Measurements from ENCODE around the gene VIT.

DNA sequence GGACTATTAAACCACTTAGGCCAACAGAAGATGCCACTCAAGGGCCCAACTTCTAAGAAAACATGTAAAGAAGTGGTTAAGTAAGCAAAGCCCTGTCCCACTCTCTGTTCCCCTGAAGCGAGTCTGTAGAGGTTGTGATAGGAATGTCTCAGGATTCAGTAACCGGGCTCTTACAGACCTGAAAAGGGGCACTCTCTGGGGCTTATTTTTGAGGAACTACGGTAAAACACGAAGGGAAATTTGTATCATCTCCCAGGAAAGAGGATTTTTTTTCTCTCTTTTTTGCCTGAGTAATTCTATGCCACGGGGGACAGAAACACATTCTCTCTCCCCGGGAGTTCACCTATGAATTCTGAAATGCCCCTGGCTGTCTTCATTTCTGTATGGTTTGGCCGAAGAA, 77.4 kb downstream of the VIT start:
- TF ChIP-seq, protein P1, sequence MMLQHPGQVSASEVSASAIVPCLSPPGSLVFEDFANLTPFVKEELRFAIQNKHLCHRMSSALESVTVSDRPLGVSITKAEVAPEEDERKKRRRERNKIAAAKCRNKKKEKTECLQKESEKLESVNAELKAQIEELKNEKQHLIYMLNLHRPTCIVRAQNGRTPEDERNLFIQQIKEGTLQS (IDR thresholded peaks at IDR 0.05): no peak
- no peak for TF ChIP-seq TAF1 (conservative IDR thresholded peaks at IDR 0.05)
- TF ChIP-seq, protein P2, sequence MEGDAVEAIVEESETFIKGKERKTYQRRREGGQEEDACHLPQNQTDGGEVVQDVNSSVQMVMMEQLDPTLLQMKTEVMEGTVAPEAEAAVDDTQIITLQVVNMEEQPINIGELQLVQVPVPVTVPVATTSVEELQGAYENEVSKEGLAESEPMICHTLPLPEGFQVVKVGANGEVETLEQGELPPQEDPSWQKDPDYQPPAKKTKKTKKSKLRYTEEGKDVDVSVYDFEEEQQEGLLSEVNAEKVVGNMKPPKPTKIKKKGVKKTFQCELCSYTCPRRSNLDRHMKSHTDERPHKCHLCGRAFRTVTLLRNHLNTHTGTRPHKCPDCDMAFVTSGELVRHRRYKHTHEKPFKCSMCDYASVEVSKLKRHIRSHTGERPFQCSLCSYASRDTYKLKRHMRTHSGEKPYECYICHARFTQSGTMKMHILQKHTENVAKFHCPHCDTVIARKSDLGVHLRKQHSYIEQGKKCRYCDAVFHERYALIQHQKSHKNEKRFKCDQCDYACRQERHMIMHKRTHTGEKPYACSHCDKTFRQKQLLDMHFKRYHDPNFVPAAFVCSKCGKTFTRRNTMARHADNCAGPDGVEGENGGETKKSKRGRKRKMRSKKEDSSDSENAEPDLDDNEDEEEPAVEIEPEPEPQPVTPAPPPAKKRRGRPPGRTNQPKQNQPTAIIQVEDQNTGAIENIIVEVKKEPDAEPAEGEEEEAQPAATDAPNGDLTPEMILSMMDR (IDR thresholded peaks at IDR 0.05; ENCODE audit: low read depth, low read length, missing input control): no peak
- TF ChIP-seq, protein P3, sequence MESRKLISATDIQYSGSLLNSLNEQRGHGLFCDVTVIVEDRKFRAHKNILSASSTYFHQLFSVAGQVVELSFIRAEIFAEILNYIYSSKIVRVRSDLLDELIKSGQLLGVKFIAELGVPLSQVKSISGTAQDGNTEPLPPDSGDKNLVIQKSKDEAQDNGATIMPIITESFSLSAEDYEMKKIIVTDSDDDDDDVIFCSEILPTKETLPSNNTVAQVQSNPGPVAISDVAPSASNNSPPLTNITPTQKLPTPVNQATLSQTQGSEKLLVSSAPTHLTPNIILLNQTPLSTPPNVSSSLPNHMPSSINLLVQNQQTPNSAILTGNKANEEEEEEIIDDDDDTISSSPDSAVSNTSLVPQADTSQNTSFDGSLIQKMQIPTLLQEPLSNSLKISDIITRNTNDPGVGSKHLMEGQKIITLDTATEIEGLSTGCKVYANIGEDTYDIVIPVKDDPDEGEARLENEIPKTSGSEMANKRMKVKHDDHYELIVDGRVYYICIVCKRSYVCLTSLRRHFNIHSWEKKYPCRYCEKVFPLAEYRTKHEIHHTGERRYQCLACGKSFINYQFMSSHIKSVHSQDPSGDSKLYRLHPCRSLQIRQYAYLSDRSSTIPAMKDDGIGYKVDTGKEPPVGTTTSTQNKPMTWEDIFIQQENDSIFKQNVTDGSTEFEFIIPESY (IDR thresholded peaks at IDR 0.05): no peak
- TF ChIP-seq RXRA (IDR thresholded peaks at IDR 0.05): no peak
- TF ChIP-seq, protein P4, sequence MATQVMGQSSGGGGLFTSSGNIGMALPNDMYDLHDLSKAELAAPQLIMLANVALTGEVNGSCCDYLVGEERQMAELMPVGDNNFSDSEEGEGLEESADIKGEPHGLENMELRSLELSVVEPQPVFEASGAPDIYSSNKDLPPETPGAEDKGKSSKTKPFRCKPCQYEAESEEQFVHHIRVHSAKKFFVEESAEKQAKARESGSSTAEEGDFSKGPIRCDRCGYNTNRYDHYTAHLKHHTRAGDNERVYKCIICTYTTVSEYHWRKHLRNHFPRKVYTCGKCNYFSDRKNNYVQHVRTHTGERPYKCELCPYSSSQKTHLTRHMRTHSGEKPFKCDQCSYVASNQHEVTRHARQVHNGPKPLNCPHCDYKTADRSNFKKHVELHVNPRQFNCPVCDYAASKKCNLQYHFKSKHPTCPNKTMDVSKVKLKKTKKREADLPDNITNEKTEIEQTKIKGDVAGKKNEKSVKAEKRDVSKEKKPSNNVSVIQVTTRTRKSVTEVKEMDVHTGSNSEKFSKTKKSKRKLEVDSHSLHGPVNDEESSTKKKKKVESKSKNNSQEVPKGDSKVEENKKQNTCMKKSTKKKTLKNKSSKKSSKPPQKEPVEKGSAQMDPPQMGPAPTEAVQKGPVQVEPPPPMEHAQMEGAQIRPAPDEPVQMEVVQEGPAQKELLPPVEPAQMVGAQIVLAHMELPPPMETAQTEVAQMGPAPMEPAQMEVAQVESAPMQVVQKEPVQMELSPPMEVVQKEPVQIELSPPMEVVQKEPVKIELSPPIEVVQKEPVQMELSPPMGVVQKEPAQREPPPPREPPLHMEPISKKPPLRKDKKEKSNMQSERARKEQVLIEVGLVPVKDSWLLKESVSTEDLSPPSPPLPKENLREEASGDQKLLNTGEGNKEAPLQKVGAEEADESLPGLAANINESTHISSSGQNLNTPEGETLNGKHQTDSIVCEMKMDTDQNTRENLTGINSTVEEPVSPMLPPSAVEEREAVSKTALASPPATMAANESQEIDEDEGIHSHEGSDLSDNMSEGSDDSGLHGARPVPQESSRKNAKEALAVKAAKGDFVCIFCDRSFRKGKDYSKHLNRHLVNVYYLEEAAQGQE (IDR thresholded peaks at IDR 0.05): no peak
- no peak for TF ChIP-seq GABPA (IDR thresholded peaks at IDR 0.05 in 1 of 2, conservative IDR thresholded peaks at IDR 0.05 in 1 of 2)
- TF ChIP-seq JUND (IDR thresholded peaks at IDR 0.05): no peak
- TF ChIP-seq, protein P5, sequence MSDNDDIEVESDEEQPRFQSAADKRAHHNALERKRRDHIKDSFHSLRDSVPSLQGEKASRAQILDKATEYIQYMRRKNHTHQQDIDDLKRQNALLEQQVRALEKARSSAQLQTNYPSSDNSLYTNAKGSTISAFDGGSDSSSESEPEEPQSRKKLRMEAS (IDR thresholded peaks at IDR 0.05): no peak
- TF ChIP-seq RAD21 (IDR thresholded peaks at IDR 0.05): no peak
- TF ChIP-seq NR2F2 (IDR thresholded peaks at IDR 0.05): no peak
- no peak for TF ChIP-seq EGR1 (IDR thresholded peaks at IDR 0.05; ENCODE audit: low read depth in 2 of 2)
- no peak for TF ChIP-seq YY1 (IDR thresholded peaks at IDR 0.05)
- TF ChIP-seq FOXA1 (IDR thresholded peaks at IDR 0.05): no peak

Measured in liver (tissue), 3 donors.